Stimulated activated CD4-positive, alpha-beta T cell treated with anti-CD3 and anti-CD28 coated beads, Interleukin-12 subunit alpha, Interleukin-12 subunit beta, amount 100 ng/mL, for 48 hours (primary cell): Measurements from ENCODE around the gene ASIC2.

Source experiments
- DNase-seq, 3 donors: peaks; one replicate each; pipeline ENCODE4 v3.0.0-alpha.2; 2020; ENCODE audit warnings: low read depth in 2 of 3, low spot score in 1 of 3

ASIC2 gene

DNA sequence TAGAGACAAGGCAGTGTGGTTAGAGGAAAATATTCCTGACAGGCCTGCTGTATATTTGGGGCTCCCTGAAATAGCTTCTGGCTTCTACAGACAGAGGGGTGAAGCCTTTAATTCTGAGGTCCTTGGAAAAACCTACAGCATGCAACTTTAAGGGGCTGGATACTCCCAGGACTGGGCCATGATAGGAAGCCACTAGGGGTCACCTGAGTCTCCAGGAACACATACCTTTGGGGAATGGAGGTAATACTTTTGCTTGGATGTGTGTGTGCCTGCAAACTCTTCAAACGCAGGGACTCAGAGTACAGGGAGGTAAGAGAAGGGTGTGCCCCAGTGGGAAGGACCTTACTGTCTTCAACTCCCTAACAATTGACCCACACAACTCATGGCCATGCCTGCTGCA, 4.1 kb downstream of the ASIC2 start:
- no peak for DNase-seq

DNA sequence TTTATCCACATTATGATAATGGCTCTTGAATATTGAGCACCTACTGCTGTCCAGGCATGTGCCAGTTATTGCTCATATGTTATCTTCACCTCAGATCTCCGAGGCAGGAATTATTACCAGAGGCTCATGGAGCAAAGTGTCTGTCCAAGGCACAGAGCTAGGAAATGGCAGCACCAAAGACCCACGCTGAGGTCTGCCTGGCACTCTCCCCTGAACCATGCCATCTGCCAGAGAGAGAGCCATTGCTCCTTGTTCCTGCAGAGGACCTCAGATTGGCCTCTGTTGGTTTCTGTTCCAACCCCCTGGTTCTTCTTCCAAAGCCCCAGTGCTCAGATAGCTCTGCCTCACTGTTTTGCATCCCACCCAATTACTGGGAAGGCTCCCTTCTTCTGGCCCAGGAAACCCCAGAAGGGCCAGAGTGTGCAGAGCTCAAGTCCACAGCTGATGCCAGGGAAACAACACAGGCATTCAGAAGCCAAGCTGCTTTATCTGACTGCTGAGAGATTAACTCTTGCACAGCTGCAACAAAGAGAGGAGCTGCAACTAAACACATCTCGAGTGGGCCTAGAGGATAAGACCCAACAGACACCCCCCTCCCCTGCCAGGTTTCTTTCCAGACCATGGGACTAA, 5.9 kb downstream of the ASIC2 start:
- no peak for DNase-seq

DNA sequence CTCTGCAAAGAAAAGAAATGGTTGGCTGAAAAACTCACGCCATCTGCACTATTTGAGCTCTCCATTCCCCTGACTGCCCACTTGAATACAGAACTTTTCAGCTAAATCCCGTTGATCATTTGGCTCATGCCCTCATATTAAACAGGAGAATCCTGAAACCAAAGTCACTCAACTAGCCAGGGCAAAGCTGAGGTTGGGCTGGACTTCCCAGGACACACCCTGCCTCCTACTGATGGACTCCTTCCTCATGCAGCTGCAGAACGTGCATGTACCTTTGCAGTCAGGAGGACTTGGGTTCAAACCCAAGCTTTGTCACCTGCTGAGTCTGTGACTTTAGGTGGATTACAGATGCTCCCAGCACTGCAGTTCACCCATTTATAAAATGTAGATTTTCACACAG, 7.7 kb downstream of the ASIC2 start:
- no peak for DNase-seq

DNA sequence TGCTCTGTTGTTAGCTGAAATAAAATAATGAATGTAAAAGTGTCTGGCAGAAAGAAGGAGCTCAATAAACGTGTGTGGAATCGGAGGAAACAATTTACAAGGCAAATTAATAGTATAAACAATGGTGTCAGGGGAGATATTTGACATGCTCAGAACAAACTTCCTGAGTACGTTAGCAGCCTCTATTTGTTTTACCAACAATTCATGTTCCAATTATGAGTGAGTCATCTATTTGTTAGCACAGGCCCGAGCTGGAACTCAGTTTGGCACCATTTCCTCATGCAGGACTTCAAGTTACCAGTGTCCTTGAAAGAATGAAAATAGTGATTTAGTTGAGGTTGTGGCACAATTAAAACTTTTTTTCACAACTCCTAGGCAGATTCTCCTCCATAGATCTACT, 9.1 kb downstream of the ASIC2 start:
- DNase-seq, result no peak

DNA sequence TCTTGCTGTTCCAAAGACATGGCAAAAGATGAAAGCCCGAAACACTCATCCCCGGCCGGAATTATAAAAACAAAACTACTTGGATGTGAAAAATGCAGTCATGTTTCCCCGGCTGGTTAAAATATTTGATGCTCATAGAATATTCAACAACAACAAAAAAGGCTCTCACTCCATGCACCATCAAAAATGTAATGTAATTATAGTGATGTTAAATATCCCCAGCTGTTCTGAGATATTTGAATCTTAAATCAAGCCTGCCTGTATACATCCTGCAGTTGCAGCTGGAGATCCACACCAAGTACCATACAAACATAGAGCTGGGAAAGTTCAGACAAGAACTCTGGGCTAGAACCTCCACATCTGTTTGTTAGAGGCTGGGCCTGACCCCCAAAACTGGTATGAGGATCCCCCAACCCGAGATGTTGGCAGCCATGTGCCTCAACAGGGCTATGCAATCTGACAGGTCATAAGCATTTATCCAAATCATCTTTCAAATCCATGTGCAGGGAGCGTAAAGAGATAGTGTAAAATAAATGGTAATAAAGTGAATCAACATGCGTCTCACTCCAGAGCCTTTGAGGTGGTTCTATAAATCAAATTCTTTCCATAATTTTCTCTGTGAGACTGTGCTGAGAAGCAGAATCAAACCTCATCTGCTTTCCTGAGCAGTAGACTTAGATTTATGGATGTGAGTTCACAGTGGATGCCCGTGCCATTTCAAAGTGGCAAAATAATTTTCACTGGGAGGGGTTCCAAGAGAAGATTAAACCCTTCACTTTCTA, 12.7 kb downstream of the ASIC2 start:
- no peak for DNase-seq

DNA sequence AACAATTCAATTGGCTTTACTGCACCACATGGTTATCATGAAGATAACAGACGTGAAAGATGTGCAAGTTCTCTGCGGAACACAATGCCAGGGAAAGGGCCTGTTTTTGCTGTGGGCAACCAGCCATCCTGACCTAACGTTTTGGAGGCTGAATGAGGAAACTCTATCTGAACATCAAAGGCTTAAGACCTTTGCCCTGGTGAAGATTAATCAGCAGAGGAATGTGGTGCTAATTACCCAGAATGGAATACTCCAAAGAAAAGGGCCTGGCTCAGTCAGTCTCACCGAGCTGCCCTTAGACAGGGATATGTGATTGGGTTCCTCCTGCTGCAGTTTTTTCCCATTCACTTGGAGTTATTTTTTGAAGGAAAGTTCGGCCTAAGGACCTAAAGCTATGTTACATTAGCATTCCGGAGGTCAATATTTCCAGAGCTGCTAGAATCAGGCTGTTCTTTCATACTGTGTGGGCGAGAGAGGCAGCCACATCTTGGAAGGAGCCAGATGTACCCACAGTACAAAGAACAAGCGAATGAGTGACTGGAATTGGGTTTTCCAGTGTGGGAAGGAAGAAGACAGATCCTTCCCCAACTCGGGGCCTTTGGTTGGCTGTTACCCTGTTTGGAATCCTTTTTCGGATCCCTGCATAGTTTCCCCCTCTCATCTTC, 15.5 kb downstream of the ASIC2 start:
- DNase-seq, result no peak

DNA sequence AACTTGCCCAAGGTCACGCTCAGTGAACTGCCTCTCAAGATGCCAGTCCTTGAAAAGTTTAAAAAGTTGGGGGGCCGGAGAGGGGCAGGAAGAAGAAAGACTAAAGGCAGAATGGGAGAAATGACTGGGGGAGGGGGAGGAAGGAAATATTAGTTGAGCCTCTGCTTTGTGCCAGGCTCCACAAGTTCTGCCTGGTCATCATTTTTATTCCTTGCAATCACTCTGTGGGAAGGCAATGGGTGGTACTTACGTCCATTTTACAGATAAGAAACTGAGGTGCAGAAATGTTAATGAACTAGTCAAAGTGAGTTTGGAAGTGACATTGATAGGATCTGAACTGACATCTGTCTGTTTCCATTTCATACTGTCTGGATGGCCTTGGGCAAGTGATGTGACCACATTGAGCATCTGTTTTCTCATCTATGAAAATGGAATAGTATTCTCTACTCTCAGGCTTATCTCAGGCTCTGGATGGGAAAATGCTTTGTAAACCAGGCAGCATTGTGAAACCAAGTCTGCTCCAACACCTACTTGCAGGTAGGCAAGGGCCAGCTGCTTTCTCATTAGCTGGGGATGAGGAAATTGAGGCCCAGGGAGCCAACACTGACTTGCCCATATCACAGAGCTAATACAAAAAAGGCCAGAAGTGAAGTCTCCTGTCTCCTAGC, 19.2 kb downstream of the ASIC2 start:
- DNase-seq, result no peak

DNA sequence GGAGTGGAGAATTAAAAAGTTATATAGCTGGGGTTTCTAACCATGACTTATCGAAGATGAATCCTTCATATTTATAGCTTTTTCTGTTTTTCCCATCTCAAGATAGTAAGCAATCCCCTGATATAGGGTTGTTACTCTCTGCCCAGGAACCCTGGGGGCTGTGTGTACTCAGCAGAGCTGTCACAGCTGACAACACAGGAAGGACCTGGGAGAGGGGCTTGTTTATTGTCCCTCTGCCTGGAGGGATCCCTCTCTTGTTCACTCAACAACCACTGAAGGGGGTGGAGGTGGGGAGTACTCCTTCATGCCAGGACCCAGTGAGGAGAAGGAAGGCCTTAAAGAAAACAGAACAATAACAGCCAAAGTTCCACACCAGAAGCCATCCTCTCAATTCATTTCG, 19.8 kb downstream of the ASIC2 start:
- DNase-seq, result no peak

DNA sequence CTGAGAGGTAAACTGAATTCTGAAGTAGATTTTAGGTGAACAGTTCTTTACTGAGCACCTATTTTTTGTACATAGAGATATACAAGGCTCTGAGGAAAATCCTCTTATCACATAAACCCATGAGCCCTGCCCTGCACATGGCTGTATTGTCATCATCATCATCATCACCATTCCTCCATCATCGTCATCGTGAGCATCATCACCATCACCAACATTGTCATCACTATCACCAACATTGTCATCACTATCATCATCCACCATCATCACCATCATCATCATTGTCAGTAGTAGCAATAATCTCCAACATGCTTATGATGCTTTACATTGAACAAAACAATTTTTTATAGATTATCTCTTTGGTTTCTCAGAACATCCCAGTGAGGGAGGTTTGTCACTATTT, 20.7 kb downstream of the ASIC2 start:
- no peak for DNase-seq

DNA sequence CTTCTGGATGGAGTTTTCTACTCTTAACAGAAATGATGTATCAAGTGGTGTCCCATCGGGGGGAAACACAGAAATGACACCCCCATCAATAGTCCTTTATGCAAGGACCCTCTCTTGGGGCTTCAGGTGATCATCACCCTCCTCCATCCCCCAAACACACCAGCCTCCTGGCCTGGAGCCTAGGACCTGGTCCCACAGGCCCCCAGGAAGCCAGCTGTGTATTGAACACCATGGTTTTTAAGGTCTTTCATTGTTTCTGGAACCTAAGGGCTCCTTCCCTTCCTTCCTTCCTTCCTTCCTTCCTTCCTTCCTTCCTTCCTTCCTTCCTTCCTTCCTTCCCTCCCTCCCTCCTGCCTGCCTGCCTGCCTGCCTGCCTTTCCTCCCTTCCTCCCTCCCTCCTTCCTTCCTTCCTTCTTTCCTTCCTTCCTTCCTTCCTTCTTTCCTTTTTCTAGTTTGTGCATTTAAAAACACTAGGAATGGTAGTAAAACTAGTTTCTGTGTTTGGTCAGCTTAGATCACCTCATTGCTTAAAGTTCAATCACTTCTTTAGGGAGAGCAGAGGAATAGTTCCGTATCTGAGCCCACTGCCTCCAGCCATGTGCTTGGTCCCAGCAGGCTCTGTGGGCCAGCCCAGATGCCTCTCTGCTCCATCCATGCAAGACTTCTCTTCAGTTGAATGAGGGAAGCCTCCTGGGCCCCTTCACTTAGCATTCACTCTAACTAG, 23.6 kb downstream of the ASIC2 start:
- DNase-seq, result no peak

DNA sequence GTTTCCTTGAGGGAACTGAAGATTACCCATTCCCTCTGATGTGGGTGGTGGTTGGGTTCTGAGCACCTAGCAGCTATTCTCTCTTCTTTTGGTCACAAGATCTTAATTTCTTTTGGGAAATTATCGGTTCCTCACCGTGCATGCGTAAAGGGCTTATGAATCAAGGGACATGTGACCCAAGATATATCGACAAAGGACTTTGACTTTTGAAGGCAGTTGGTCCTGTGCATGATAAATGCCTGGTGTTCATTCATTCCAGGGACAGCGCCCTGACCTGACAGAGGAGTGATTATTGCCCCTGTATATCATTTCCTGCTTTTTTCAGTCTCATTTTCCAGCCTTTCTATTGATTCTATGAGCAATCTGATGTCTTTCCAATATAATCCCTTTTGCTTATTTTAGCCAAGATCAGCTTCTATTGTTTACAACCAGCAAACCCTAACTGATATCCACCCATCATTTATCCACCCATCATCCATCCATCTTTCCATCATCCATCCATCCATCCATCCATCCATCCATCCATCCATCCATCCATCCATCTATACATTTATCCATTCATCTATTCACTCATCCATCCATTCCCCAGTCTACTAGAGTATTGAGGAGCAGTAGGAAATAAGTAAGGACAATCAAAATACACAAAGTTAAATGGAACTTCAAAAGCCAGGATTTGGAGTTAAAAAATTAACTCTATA, 25.1 kb downstream of the ASIC2 start:
- DNase-seq, result no peak

DNA sequence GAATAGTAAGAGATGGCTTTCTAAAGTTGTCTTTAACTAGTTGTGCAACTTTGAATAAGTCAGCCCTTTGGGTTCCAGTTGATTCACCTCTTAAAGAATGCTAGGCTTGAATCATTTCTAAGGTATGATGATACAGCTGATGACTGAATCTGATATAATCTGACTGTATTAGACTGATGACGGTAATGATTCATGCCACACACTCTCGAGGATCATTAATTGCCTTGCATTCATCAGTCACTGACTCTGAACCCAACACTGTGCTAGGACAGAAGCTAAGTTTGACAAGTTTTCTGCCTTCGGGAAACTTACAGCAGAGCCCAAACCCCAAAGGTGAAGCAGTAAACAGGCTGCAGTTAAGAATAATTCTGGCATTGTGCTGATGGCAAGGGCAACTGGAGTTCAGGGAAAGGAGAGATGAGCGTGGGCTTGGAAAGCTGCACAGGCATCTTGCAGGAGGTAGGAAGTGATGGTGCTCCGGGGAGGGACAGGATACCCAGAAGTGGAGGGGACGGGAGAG, 25.8 kb downstream of the ASIC2 start:
- no peak for DNase-seq

DNA sequence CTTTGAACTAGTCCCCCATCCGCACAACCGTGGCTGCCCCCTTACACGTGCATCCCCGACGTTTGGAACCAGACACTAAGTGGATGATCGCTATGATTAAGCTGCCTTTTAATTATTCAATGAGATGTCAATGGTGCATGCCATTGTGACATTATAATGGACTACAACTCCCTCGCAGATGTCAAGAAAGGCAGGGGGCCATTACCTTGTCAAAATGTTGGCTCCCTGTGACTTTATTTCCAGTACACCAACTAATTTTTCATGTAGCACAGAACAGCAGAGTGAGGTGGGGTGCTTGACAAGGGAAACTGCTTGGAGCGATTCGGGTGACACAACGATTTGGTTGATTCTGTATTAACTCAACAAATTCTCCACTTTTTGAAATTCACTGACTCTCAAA, 26.5 kb downstream of the ASIC2 start:
- DNase-seq, result no peak

DNA sequence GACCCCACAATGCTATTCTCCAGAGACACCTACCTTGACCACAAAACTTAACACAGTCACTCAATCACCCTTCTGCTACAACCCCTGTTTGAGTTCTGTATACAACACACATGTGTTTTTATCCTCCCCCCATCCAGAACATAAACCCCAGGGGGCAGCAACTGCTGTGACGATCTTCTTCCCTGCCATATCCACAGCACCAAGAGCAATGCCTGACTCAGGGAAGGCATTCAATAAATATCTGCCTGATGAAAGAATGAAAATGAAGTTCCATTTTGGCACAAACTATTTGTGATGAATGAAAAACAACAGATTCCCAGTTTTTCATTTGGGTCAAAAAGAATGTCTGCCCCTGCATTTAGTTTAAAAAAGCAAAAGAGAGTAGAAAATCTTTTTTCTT, 27.0 kb downstream of the ASIC2 start:
- no peak for DNase-seq

DNA sequence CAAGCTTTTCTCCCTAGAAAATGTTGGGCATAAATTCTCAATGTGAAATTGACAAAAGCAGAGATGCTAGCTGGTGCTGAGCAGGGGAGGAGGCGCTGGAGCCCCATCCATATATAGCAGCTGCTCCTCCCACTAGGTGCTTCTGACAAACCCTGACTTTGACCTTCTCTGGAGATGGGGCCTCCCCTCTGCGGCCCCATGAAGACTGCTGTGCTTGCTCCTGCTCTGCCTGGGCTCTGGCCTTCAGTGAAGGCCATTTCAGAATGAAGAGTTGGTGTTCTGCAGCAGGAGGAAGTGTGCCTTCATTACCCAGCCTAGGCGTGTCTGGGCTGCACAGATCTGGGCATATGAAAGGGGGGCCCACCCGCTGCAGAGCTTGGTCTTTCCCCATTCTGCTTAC, 29.7 kb downstream of the ASIC2 start:
- no peak for DNase-seq

DNA sequence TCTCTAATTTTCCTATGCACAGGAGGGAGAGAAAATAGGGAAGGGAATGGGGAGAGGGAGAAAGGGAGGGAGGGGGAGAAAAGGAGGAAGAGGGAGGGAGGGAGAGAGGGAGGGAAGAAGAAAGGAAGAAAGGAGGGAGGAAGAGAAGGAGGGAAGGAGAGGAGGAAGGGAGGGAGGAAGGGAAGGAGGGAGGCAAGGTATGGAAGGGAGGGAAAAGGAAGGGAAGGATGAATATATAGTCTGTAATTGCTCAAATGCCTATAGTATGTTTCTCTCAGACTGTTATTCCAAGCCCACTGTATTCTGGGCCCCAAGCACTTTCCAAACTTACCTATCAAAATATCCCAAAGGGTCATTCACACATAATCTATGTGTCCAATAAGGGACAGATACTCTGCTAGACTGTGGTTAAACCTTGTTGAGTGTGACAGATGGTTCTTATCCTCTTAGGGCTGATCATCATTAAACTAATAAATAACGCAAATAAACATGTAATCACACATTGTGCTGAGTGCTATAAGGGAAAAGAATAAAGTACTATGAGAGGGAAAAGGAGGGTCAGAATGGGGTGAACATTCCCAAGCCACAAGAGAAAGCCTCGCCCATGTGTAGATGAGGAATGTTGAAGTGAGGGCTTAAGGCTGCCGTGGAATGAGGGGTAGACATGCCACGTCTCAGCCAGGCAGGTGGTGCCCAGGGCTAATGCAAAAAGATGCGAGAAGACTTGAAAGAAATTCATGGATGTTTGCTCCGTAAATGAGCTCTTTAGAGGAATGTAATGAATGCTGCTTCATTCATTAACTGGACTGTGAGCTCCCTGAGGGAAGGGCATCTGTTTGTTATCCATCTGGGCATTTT, 30.6 kb downstream of the ASIC2 start:
- no peak for DNase-seq

DNA sequence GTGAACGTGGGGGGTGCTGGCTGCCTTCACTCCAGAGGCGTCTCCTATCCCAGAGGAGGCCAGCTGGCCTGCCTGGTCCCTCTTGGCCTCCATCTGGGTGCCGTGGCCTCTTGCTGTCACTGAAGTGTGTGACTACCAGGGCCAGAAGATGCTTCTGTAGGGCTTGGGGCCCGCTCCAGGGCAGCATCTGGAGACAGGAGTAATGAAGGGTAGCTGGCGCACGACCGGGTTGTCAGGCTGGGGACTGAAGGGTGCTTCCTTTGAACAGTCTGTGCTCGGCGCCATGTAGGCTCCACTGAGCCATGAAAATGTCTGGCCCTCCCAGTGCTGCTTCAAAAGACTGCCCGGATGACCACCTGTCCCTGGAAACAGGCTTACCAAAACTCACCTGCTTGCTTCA, 31.3 kb downstream of the ASIC2 start:
- no peak for DNase-seq

DNA sequence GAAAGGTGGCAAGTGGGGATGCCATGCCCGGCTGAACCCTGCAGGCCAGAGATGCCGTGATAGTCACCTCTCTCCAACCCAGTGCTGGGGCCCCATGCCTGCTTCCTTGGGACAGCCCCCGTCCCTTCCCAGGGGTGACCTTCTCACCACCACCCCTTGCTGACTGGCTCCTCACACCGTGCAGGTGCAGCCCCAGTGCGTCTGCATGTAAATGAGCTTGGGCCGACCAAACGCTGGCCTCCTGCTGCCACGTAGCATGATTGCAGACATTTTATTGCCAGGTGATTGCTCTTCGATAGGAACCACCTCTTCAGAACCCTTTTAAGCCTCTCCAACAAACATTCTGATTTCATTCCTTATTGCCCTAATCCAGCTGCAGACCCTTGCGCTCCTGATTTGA, 32.5 kb downstream of the ASIC2 start:
- no peak for DNase-seq

DNA sequence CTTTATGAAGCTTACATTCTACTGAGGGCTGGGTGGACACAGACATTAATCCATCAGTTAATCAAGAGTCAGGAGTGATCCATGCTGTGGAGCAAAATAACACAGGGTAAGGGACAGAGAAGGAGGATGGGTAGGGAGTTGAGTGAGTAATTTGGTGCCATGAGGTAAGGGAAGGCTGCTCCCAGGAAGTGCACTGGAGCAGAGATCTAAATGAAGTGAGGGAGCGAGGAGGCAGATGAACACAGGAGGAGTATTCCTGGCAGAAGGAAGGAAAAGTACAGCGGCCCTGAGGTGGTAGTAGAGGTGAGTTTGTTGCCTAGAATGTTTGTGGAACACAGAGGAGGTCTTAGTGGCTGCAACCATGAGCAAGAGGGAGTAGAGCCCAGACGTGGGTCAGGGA, 34.8 kb downstream of the ASIC2 start:
- no peak for DNase-seq

DNA sequence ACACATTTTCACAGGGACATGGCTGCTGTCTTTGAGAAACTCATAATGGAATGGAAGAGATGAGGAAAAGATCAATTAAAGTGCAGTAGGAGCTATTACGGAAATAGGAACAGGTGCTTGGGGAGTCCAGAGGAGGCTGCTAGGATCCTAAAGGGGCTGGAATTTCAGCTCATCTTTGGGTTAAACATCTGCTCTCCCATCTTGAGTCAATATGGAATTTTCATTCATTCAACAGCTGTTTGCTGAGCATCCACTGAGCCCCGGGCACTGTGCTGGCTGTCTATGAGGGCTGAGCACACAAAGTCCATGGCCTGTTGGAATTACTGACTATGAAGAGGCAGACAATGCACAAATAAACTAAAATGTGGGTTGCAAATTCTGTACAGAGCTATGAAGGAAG, 47.9 kb downstream of the ASIC2 start:
- DNase-seq, result no peak
